ENCODE measurements around the gene GJA5. TPM values are rescaled to one million over a fixed set of nuclear protein-coding genes. Genes with fewer than 3 reads are reported as not detected.

Gene GJA5
- total RNA-seq, 1 donor from 2014 or later: 0.58 TPM

DNA sequence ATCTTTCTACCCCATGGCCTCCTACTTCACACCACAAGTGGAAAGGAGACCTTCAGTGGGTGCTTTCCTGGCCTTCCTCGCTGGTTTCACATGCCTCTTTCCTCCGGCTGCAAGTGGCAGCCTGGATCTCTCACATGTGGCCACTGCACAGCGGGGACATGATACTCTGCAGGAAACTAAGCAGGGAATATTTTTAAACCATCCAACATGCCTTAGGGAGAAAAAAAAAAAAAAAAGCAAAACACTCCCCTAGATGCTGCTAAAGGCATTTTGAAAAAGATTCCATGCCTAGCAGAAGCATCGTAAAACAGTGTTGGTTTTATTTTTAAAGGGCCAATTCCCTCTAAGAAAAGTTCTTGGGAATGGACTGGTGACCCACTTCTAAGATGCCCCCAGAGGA is 12.2 kb upstream of the GJA5 start:
- Mint-ChIP-seq H3K27me3 (peaks cover 33% of the 10 kb centered on the region), H3K4me1 (ENCODE audit: unreplicated experiment) (peaks cover 10% of the 10 kb centered on the region), H3K4me3 (no peak overlapping the region), H3K36me3 (no peaks in the 10 kb centered on the region), H3K27ac (no peak overlapping the region), H3K9me3 (no peaks in the 10 kb centered on the region)
- no peak for DNase-seq (ENCODE audit: extremely low spot score, unreplicated experiment)
- TF ChIP-seq CTCF (conservative IDR thresholded peaks at IDR 0.05): no peak

DNA sequence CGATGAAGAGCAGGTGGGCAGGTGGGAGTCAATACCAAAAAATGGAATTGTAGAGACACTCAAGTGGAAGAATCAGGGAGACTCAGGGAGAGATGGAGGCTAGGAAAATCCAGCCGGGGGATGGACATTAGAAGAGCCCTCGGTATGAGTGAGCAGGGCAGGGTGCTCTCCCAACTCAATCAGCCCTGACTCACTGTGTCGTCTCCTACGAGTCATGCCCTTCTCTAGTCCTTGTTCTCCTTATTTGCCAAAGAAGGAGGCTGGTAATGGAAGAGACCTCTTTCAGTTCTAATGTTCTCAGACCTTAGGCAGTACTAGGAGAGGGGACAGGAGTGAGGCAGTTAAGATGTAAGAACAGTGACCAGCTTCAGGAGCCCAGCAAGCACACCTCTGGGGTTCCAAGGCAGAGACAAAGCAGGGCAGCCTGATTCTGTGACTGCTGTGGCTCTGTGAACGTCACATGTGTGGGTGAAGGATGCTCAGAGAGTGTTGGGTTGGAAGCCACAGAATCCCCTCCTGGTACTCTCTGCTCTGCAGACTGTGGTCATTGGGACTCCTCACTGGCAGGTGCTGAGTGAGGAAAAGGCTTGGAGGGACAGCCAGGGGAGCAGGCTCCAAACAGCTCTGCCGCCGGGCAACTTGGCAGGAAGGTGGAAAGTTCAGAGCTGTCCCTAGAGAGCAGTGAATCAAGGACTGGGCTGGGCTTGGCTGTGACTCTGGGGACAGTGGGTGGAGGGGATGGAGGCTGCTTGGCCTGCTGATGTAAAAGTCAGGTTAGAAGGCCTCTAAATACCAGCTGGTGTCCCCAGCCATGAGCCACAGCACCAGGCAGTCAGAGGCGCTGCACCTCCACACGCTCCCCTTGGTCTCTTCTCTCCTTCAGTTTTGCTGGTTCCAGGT is 11.1 kb upstream of the GJA5 start:
- Mint-ChIP-seq H3K4me3 (no peak overlapping the region), H3K4me1 (ENCODE audit: unreplicated experiment) (peaks cover 10% of the 10 kb centered on the region), H3K27ac (no peak overlapping the region), H3K27me3 (peaks cover 31% of the 10 kb centered on the region), H3K9me3 (no peaks in the 10 kb centered on the region), H3K36me3 (no peaks in the 10 kb centered on the region)
- no peak for DNase-seq (ENCODE audit: extremely low spot score, unreplicated experiment)
- TF ChIP-seq CTCF (conservative IDR thresholded peaks at IDR 0.05): no peak

DNA sequence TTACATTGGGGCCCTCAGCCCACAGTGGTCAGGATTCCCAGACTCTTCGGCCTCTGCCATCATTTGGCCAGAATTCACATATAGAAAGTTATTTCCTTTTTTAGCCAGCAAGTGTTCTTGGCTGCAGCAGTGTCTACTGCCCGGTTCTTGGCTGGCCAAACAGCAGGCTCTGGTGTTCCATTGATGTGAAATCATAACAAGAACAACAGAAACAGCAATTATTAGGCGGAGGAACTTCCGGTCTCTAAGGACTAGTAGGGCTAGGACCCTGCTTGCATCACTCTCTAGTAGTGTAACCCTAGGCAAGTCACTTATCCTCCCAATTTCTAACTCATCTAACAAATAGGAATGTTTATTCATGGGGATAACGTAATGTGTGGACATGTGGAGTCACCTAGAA is 8.7 kb upstream of the GJA5 start:
- peaks cover 17% of the 10 kb centered on the region for H3K27me3 Mint-ChIP-seq
- H3K36me3 Mint-ChIP-seq: no peaks in the 10 kb centered on the region
- no peak for DNase-seq (ENCODE audit: extremely low spot score, unreplicated experiment)
- TF ChIP-seq CTCF (conservative IDR thresholded peaks at IDR 0.05): no peak
- H3K9me3 Mint-ChIP-seq: no peaks in the 10 kb centered on the region
- no peak overlapping the region for H3K4me3 Mint-ChIP-seq
- H3K27ac Mint-ChIP-seq: no peak overlapping the region
- H3K4me1 Mint-ChIP-seq (ENCODE audit: unreplicated experiment): peaks cover 10% of the 10 kb centered on the region

- H3K36me3 Mint-ChIP-seq: no peaks in the 10 kb centered on the region
- peaks cover 12% of the 10 kb centered on the region for H3K27me3 Mint-ChIP-seq
- H3K27ac Mint-ChIP-seq: no peak overlapping the region
- H3K4me3 Mint-ChIP-seq: no peak overlapping the region
- H3K9me3 Mint-ChIP-seq: no peaks in the 10 kb centered on the region
- no peak for DNase-seq (ENCODE audit: extremely low spot score, unreplicated experiment)
- no peak for TF ChIP-seq CTCF (conservative IDR thresholded peaks at IDR 0.05)
- H3K4me1 Mint-ChIP-seq (ENCODE audit: unreplicated experiment): peaks cover 8% of the 10 kb centered on the region
These were observed 8.2 kb upstream of the GJA5 start for GRCh38 chr1:147768582-147768981.

GRCh38 chr1:147768101-147768500 is 7.7 kb upstream of the GJA5 start:
- Mint-ChIP-seq H3K4me1 (ENCODE audit: unreplicated experiment) (peaks cover 3% of the 10 kb centered on the region), H3K36me3 (no peaks in the 10 kb centered on the region), H3K4me3 (no peak overlapping the region), H3K27me3 (peaks cover 7% of the 10 kb centered on the region), H3K9me3 (no peaks in the 10 kb centered on the region), H3K27ac (no peak overlapping the region)
- no peak for TF ChIP-seq CTCF (conservative IDR thresholded peaks at IDR 0.05)
- DNase-seq (ENCODE audit: extremely low spot score, unreplicated experiment): no peak
